ENCODE results near the gene IQCH. TPM values are rescaled to one million over a fixed set of nuclear protein-coding genes. Genes with fewer than 3 reads are reported as not detected.
"Not testable (repeated sequence)": the region's sequence is repeated elsewhere in the genome, so short reads cannot be mapped to it uniquely, and the experiment has no call there.

IQCH gene
- polyA plus RNA-seq, 5 donors: 1.8 to 2.5 (median 2.4) TPM

DNA sequence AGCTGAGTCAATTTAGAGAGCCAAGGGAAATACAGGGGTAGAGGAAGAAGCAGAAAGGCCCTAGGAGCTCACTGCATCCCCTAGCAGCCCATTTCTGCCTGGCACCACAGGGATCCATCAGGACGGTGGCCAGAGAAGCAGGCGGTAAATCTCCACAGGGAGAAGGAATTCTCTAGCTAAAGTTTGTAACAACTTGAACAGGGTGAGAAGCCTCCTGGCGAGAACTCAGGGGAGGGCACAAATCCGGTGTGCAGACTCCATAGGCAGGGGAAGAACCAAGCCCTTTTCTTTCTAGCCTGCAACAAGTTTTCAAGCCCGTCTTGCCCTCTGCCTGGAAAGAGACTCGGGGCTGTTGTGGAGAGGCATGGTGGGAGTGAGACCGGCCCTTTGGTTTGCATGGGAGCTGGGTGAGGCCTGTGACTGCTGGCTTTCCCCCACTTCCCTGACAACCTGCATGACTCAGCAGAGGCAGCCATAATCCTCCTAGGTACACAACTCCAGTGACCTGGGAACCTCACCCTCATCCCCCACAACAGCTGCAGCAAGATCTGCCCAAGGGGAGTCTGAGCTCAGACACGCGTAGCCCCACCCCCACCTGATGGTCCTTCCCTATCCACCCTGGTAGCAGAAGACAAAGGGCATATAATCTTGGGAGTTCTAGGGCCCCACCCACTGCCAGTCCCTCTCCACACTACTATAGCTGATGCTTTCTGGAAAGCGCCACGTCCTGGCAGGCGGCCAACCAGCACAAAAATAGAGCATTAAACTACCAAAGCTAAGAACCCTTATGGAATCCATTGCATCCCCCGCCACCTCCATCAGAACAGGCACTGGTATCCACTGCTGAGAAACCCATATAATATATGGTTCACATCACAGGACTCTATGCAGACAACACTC is 182.0 kb downstream of the IQCH start:
- DNase-seq: not testable (repeated sequence)

GRCh38 chr15:67444100-67444499 is 189.5 kb downstream of the IQCH start:
- no peak for DNase-seq

DNA sequence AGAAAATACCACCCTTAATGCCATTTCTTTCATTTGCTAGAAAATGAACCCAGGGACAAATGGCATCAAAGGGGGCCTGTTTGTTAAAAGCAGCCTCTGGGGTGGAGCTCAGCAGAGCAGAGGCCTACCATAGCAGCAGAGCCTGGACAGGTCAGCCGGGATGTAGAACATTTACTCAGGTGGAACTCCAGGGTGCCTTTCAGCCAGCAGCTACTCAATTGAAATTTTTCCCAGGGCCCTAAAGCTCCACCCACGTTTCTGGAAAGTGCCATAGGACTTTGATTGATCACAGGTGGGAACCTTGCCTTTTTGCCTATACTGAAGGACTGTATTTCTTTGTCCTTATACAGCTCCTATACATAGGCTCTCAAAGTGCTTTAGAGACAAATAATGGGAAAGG is 191.9 kb downstream of the IQCH start:
- no peak for DNase-seq

DNA sequence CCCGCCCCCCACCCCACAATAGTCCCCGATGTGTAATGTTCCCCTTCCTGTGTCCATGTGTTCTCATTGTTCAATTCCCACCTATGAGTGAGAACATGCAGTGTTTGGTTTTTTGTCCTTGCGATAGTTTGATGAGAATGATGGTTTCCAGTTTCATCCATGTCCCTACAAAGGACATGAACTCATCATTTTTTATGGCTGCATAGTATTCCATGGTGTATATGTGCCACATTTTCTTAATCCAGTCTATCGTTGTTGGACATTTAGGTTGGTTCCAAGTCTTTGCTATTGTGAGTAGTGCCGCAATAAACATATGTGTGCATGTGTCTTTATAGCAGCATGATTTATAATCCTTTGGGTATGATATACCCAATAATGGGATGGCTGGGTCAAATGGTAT is 193.8 kb downstream of the IQCH start:
- DNase-seq: not testable (repeated sequence)

DNA sequence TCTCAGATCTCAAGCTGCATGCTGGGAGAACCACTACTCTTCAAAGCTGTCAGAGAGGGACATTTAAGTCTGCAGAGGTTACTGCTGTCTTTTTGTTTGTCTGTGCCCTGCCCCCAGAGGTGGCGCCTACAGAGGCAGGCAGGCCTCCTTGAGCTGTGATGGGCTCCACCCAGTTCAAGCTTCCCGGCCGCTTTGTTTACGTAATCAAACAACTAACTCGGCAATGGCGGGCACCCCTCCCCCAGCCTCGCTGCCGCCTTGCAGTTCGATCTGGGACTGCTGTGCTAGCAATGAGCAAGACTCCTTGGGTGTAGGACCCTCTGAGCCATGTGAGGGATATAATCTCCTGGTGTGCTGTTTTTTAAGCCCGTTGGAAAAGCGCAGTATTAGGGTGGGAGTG is 199.1 kb downstream of the IQCH start:
- not testable (repeated sequence) for DNase-seq

DNA sequence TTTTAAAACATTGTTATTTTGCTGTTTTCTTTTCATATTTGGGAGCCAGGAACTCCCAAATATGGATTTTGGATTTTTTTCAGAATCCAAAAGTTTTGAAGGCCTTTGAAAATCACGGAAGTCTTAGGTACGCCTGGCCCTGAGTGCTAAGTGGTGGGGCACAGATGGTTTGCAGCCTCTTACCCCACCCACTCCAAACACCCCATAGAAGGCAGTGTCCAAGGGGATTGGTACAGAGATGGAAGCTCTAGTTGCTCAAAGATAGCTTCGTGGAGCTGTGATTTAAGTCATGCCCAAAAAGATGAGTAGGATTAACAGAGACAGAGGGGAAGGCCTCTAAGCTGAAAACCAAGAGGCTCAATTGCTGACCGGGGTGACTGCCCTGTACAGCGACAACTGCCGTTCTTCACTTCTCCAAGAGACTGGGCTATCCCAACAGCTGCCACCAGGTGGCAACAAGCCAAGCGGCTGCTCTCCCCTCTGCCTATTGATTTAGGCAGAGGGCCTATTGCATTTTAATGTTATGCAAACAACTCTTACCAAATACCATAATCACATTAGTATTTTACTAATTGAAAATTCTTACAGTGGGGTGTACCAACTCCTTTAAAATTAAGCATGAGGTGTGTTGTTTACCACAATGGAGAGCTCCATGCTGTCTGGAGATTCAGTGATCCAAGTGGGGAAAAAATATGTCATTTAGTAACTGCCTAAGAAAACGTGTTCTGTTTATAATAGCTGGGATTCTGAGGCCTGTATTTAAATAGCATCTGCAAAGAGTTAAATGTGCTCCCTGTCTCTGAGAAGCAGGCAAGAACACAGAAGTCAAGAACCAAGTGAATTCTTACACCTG is 202.3 kb downstream of the IQCH start:
- peak; percentile 45 to 60 for DNase-seq

- no peak for DNase-seq
These were observed 203.9 kb downstream of the IQCH start for GRCh38 chr15:67458331-67459029.

GRCh38 chr15:67460521-67460920 is 205.9 kb downstream of the IQCH start:
- no peak for DNase-seq

GRCh38 chr15:67461735-67462134 is 207.1 kb downstream of the IQCH start:
- no peak for DNase-seq

- DNase-seq: peak; percentile 84 to 89
These were observed 208.3 kb downstream of the IQCH start for GRCh38 chr15:67462875-67463274.

GRCh38 chr15:67463488-67463887 is 208.9 kb downstream of the IQCH start:
- DNase-seq: no peak

GRCh38 chr15:67465196-67465952 is 210.8 kb downstream of the IQCH start:
- no peak for DNase-seq

GRCh38 chr15:67468416-67468815 is 213.8 kb downstream of the IQCH start:
- DNase-seq: no peak

GRCh38 chr15:67469680-67470079 is 215.1 kb downstream of the IQCH start:
- DNase-seq: no peak

- DNase-seq: no peak
These were observed 218.4 kb downstream of the IQCH start for GRCh38 chr15:67472957-67473356.

DNA sequence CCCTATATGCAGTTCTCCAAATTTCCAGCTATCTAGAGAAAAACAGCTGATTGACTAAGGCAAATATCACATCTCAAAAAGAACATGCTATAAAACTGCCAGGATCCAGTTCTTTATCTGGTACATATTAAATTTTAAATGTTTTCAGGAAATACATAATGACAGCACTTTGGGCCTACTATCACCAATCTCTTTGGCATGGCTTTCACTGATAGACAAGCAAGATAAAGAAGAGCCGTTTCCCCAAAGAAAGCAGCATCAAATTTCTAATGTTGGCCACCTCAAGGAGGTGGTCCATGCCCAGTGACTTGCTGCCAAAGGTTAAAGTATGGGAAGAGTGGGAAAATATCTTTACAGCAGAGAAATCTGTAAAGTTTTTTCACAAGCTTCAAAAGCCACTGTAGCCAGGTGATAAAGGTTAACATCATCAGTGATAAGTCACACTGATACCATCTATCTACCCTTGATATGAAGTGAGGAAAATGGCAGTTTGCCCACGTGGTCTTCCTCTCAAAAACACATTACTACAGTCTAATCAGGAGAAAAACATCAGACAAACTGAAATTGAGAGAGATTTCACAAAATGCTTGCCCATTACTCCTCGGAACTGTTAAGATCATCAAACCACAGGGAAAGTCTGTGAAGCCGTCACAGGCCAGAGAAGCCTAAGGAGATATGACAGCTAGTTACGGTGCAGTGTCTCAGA is 220.0 kb downstream of the IQCH start:
- DNase-seq: no peak

GRCh38 chr15:67479781-67480505 is 225.4 kb downstream of the IQCH start:
- DNase-seq: no peak

GRCh38 chr15:67480741-67481140 is 226.2 kb downstream of the IQCH start:
- no peak for DNase-seq

GRCh38 chr15:67481680-67482079 is 227.1 kb downstream of the IQCH start:
- DNase-seq: no peak

GRCh38 chr15:67495585-67495984 is 241.0 kb downstream of the IQCH start:
- no peak for DNase-seq
